GM23338 (cell line): ENCODE results near the gene MRPS26. TPM values are rescaled to one million over a fixed set of nuclear protein-coding genes. Genes with fewer than 3 reads are reported as not detected.

Source experiments
- ATAC-seq: fragments of 200-7000 bp; cut with Tn5 transposase; 3 replicates; pipeline ENCODE4 v1.9.1; 2020
- DNase-seq: peaks from one replicate; pipeline ENCODE4 v3.0.0-alpha.2; 2015; ENCODE audit warnings: low spot score
- H2AFZ ChIP-seq: fragments of 200-600 bp; sonication (generic); 2 replicates; pipeline ENCODE4 v1.8.0; 2016; ENCODE audit warnings: antibody characterized with exemption, mild to moderate bottlenecking, moderate library complexity
- H3F3A ChIP-seq: fragments of 200-600 bp; sonication (generic); replicated peaks from 2 replicates; pipeline ENCODE4 v1.8.0; 2017; ENCODE audit warnings: antibody characterized with exemption, mixed run types, low read depth
- H3K27ac ChIP-seq: fragments of 200-600 bp; sonication (generic); 2 replicates; pipeline ENCODE4 v1.6.1; 2016; ENCODE audit warnings: low read depth
- H3K27me3 ChIP-seq: fragments of 200-600 bp; sonication (generic); 2 replicates; pipeline ENCODE4 v1.8.0; 2016; ENCODE audit warnings: mild to moderate bottlenecking, mixed run types, moderate library complexity; ENCODE audit not compliant: insufficient read depth
- H3K36me3 ChIP-seq: fragments of 200-600 bp; sonication (generic); 2 replicates; pipeline ENCODE4 v1.8.0; 2016; ENCODE audit warnings: mild to moderate bottlenecking; ENCODE audit not compliant: insufficient read depth
- H3K4me1 ChIP-seq: fragments of 200-600 bp; sonication (generic); 2 replicates; pipeline ENCODE4 v1.8.0; 2016; ENCODE audit warnings: mild to moderate bottlenecking, moderate library complexity; ENCODE audit not compliant: insufficient read depth
- H3K4me2 ChIP-seq: fragments of 200-600 bp; sonication (generic); 2 replicates; pipeline ENCODE4 v1.7.1; 2017; ENCODE audit warnings: mixed run types
- H3K4me3 ChIP-seq: fragments of 200-600 bp; sonication (generic); 2 replicates; pipeline ENCODE4 v1.6.1; 2016; ENCODE audit warnings: mixed run types
- H3K79me2 ChIP-seq: fragments of 200-600 bp; sonication (generic); replicated peaks from 2 replicates; pipeline ENCODE4 v1.8.0; 2017; ENCODE audit warnings: mild to moderate bottlenecking; ENCODE audit not compliant: insufficient read depth
- H3K9me2 ChIP-seq: fragments of 200-600 bp; sonication (generic); 2 replicates; pipeline ENCODE4 v1.8.0; 2017; ENCODE audit not compliant: insufficient read depth
- H4K20me1 ChIP-seq: fragments of 200-600 bp; sonication (generic); replicated peaks from 2 replicates; pipeline ENCODE4 v1.8.0; 2017; ENCODE audit warnings: mild to moderate bottlenecking; ENCODE audit not compliant: insufficient read depth
- H3K27ac Mint-ChIP-seq: 2 replicates; pipeline ENCODE4 v1.8.0; 2020; ENCODE audit warnings: inconsistent platforms, mild to moderate bottlenecking, moderate library complexity, mixed read lengths
- H3K27me3 Mint-ChIP-seq: 3 replicates; pipeline ENCODE4 v1.8.0; 2022; ENCODE audit warnings: low read depth, mild to moderate bottlenecking, moderate library complexity, mixed read lengths, inconsistent platforms; ENCODE audit not compliant: insufficient read depth, poor library complexity
- H3K36me3 Mint-ChIP-seq: 3 replicates; pipeline ENCODE4 v1.8.0; 2021; ENCODE audit warnings: low read depth, mild to moderate bottlenecking, inconsistent platforms, moderate library complexity, mixed read lengths
- H3K4me1 Mint-ChIP-seq: 3 replicates; pipeline ENCODE4 v1.8.0; 2020; ENCODE audit warnings: mild to moderate bottlenecking, inconsistent platforms, mixed read lengths
- H3K4me3 Mint-ChIP-seq: 3 replicates; pipeline ENCODE4 v1.8.0; 2021; ENCODE audit warnings: moderate library complexity, mild to moderate bottlenecking, inconsistent platforms, mixed read lengths
- H3K9me3 Mint-ChIP-seq: 3 replicates; pipeline ENCODE4 v1.8.0; 2020; ENCODE audit warnings: moderate library complexity, mild to moderate bottlenecking, inconsistent platforms, mixed read lengths
- CREB1 ChIP-seq: fragments of 250-450 bp; sonication (Bioruptor Pico); IDR thresholded peaks from 2 replicates; pipeline ENCODE4 v1.5.0; 2020; ENCODE audit warnings: low read depth, mild to moderate bottlenecking, moderate library complexity
- EZH2 ChIP-seq: fragments of 200-600 bp; sonication (generic); IDR thresholded peaks from one replicate; pipeline ENCODE4 v1.8.0; 2017; ENCODE audit warnings: antibody characterized with exemption, mild to moderate bottlenecking, low read depth; ENCODE audit not compliant: unreplicated experiment
- EZH2phosphoT487 ChIP-seq: fragments of 200-600 bp; sonication (generic); IDR thresholded peaks from one replicate; pipeline ENCODE4 v1.8.1; 2018; ENCODE audit warnings: antibody characterized with exemption; ENCODE audit not compliant: unreplicated experiment
- NANOG ChIP-seq: IDR thresholded peaks from 2 replicates; pipeline ENCODE4 v1.6.1; 2016; ENCODE audit warnings: antibody characterized with exemption, borderline replicate concordance
- ZNF331 ChIP-seq: fragments of 250-450 bp; sonication (Bioruptor Pico); IDR thresholded peaks from 2 replicates; pipeline ENCODE4 v1.5.0; 2020; ENCODE audit warnings: low read depth, mild to moderate bottlenecking, moderate library complexity
- polyA plus RNA-seq: library from polyadenylated mRNA; unstranded; fragments of >200 nt; fragmentation: Nextera tagmentation; extraction: Ambion mirVana; gene quantifications from 2 replicates; pipeline ENCODE4 v1.2.1, GENCODE V29; 2016
- total RNA-seq: library from RNA; depleted of rRNA; stranded (reverse); fragments of >200 nt; shearing (Covaris generic); gene quantifications from 2 replicates; pipeline ENCODE4 v1.2.3, GENCODE V29; 2014
- TF ChIP-seq, protein P1 (sequence below): IDR thresholded peaks from 2 replicates; pipeline ENCODE4 v1.6.1; 2016; ENCODE audit warnings: antibody characterized with exemption
- TF ChIP-seq, protein P2 (sequence below), 2 experiments: fragments of 200-600 bp in 1 of 2; sonication (generic) in 1 of 2; conservative IDR thresholded peaks; 2 replicates each; pipeline versions ENCODE4 v1.5.1 to v1.6.1; 2016 to 2017; ENCODE audit warnings: antibody characterized with exemption in 2 of 2, low read depth in 2 of 2, mild to moderate bottlenecking in 2 of 2, moderate library complexity in 1 of 2

MRPS26 gene
- total and polyA plus RNA-seq, 2 experiments from 2014 or later: 105 to 154 TPM

GRCh38 chr20:3068986-3069900 lies 23.4 kb downstream of the MRPS26 start:
- Histone ChIP-seq H3K79me2 (no peaks in the 10 kb centered on the region), H4K20me1 (no peaks in the 10 kb centered on the region), H3K4me2 (no peak overlapping the region), H3K4me1 (peaks cover 7% of the 10 kb centered on the region; the same call in 1 of the 2 replicates), H3K27ac (no peak overlapping the region), H3K9me2 (0 out of 2 replicates have a peak, but pooled peaks cover 3% of the 10 kb centered on the region), H2AFZ (no peak overlapping the region), H3K36me3 (no peaks in the 10 kb centered on the region), H3K4me3 (no peak overlapping the region), H3F3A (0 out of 2 replicates have a peak, but pooled peaks cover 3% of the 10 kb centered on the region), H3K27me3 (peaks cover 39% of the 10 kb centered on the region)
- H3K27ac Mint-ChIP-seq: no peak overlapping the region
- no peaks in the 10 kb centered on the region for H3K36me3 Mint-ChIP-seq
- H3K27me3 Mint-ChIP-seq: peaks cover 28% of the 10 kb centered on the region
- TF ChIP-seq CREB1 (CRISPR knock-in tag) (no peak), ZNF331 (CRISPR knock-in tag) (no peak), EZH2phosphoT487 (no peak), NANOG (no peak), EZH2 (no peak)
- TF ChIP-seq, protein P1, sequence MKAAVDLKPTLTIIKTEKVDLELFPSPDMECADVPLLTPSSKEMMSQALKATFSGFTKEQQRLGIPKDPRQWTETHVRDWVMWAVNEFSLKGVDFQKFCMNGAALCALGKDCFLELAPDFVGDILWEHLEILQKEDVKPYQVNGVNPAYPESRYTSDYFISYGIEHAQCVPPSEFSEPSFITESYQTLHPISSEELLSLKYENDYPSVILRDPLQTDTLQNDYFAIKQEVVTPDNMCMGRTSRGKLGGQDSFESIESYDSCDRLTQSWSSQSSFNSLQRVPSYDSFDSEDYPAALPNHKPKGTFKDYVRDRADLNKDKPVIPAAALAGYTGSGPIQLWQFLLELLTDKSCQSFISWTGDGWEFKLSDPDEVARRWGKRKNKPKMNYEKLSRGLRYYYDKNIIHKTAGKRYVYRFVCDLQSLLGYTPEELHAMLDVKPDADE: no peak
- TF ChIP-seq, protein P2, sequence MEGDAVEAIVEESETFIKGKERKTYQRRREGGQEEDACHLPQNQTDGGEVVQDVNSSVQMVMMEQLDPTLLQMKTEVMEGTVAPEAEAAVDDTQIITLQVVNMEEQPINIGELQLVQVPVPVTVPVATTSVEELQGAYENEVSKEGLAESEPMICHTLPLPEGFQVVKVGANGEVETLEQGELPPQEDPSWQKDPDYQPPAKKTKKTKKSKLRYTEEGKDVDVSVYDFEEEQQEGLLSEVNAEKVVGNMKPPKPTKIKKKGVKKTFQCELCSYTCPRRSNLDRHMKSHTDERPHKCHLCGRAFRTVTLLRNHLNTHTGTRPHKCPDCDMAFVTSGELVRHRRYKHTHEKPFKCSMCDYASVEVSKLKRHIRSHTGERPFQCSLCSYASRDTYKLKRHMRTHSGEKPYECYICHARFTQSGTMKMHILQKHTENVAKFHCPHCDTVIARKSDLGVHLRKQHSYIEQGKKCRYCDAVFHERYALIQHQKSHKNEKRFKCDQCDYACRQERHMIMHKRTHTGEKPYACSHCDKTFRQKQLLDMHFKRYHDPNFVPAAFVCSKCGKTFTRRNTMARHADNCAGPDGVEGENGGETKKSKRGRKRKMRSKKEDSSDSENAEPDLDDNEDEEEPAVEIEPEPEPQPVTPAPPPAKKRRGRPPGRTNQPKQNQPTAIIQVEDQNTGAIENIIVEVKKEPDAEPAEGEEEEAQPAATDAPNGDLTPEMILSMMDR (conservative IDR thresholded peaks at IDR 0.05; ENCODE audit: low read depth in 2 of 2): peak; percentile 48 to 70
- DNase-seq (peak; percentile 59), ATAC-seq (peak; percentile 26)
- H3K9me3 Mint-ChIP-seq: no peaks in the 10 kb centered on the region
- H3K4me3 Mint-ChIP-seq: no peak overlapping the region
- peaks cover 14% of the 10 kb centered on the region for H3K4me1 Mint-ChIP-seq

GRCh38 chr20:3070725-3071124 lies 24.9 kb downstream of the MRPS26 start:
- peaks cover 28% of the 10 kb centered on the region for H3K27me3 Mint-ChIP-seq
- no peaks in the 10 kb centered on the region for H3K36me3 Mint-ChIP-seq

More at GRCh38 chr20:3070725-3071124, 24.9 kb downstream of the MRPS26 start:
- Histone ChIP-seq H3F3A (0 out of 2 replicates have a peak, but pooled peaks cover 3% of the 10 kb centered on the region), H2AFZ (no peak overlapping the region), H4K20me1 (no peaks in the 10 kb centered on the region), H3K4me3 (no peak overlapping the region), H3K27me3 (peaks cover 42% of the 10 kb centered on the region), H3K4me1 (peaks cover 7% of the 10 kb centered on the region; the same call in 1 of the 2 replicates), H3K36me3 (no peaks in the 10 kb centered on the region), H3K79me2 (no peaks in the 10 kb centered on the region), H3K9me2 (0 out of 2 replicates have a peak, but pooled peaks cover 3% of the 10 kb centered on the region), H3K4me2 (no peak overlapping the region), H3K27ac (no peak overlapping the region)
- peak overlapping the region; percentile 70; the same call in 1 of the 3 replicates for H3K4me3 Mint-ChIP-seq
- ATAC-seq (no peak), DNase-seq (no peak)
- no peaks in the 10 kb centered on the region for H3K9me3 Mint-ChIP-seq
- no peak overlapping the region for H3K27ac Mint-ChIP-seq
- TF ChIP-seq, protein P2 (conservative IDR thresholded peaks at IDR 0.05; ENCODE audit: low read depth in 2 of 2): no peak
- no peak for TF ChIP-seq NANOG
- no peak for TF ChIP-seq EZH2
- peaks cover 23% of the 10 kb centered on the region for H3K4me1 Mint-ChIP-seq
